Heart left ventricle (tissue), 13 donors: ENCODE measurements around the gene ATF7IP.

Experiments used
- CTCF ChIP-seq, 12 donors: fragments of 200-600 bp; sonication (generic) in 4 of 12; IDR thresholded peaks; one replicate each; pipeline versions ENCODE4 v1.5.0 to v1.8.0; 2018 to 2022; ENCODE audit warnings: antibody characterized with exemption in 12 of 12, mild to moderate bottlenecking in 5 of 12
- POLR2A ChIP-seq, 2 donors: fragments of 450-650 bp; IDR thresholded peaks; one replicate each; pipeline ENCODE4 v1.6.1; 2017; ENCODE audit warnings: antibody characterized with exemption in 2 of 2, mild to moderate bottlenecking in 2 of 2, moderate library complexity in 2 of 2
- donor health status: ischemic (EF 13 %, LVEDD 7.1; RV severe dilation, severe dysfunction).
- donor health status: DM: no; HTN: yes; CAD: no.
- donor health status: DM: no; HTN: no; CAD: no.
- donor health status: ischemic (EF 25% LVEDD 6.9; RV normal size, moderate dysfunction).
- donor health status: ischemic (EF 25% LVEDD 5.7; RV mildly dilated, moderate dysfunction).
- donor health status: ischemic (EF 35%, LVEDD 5.7; RV mildly dilated, moderate dysfunction).
- donor health status: nonischemic (EF 11% LVEDD 7.7; RV severe dilation, severe dysfunction).
- donor health status: DM: yes; HTN: yes; CAD: no.
- donor health status: PGD.
- donor health status: ischemic (EF 29% LVEDD 5.4; RV normal size, mild dysfunction).
- donor health status: nonischemic (EF 23%, LVEDD 6.1; RV moderate dilation, normal function).

- TF ChIP-seq CTCF (IDR thresholded peaks at IDR 0.05), result no peak
- TF ChIP-seq POLR2A (IDR thresholded peaks at IDR 0.05), result no peak
Observed at GRCh38 chr12:14521822-14522221, 156.3 kb downstream of the ATF7IP start.
